Stimulated activated CD8-positive, alpha-beta memory T cell treated with anti-CD3 and anti-CD28 coated beads, Interleukin-4, amount 100 ng/mL, for 48 hours (primary cell): ENCODE results near the gene MB.

Source experiments
- DNase-seq: peaks from one replicate; pipeline ENCODE4 v3.0.0-alpha.2; 2020

The MB gene

GRCh38 chr22:35593071-35593890 is 23.8 kb downstream of the MB start:
- DNase-seq: no peak

- DNase-seq: no peak
Measured at GRCh38 chr22:35592418-35592967, 24.6 kb downstream of the MB start.

GRCh38 chr22:35591714-35592417 is 25.3 kb downstream of the MB start:
- DNase-seq: no peak

- no peak for DNase-seq
Measured at GRCh38 chr22:35590634-35591295, 26.4 kb downstream of the MB start.

- DNase-seq: no peak
Measured at GRCh38 chr22:35589756-35590093, 27.4 kb downstream of the MB start.

GRCh38 chr22:35589071-35589755 is 27.9 kb downstream of the MB start:
- no peak for DNase-seq

GRCh38 chr22:35587896-35588295 is 29.2 kb downstream of the MB start:
- DNase-seq: no peak

GRCh38 chr22:35587447-35587870 is 29.7 kb downstream of the MB start:
- DNase-seq: no peak

- no peak for DNase-seq
Measured at GRCh38 chr22:35586771-35587170, 30.4 kb downstream of the MB start.

- DNase-seq: peak; percentile 63
Measured at GRCh38 chr22:35582861-35583670, 34.1 kb downstream of the MB start.

GRCh38 chr22:35582218-35582860 is 34.8 kb downstream of the MB start:
- DNase-seq: no peak

GRCh38 chr22:35581023-35581413 is 36.1 kb downstream of the MB start:
- no peak for DNase-seq

- DNase-seq: no peak
Measured at GRCh38 chr22:35580351-35581022, 36.6 kb downstream of the MB start.

GRCh38 chr22:35578836-35579575 is 38.1 kb downstream of the MB start:
- no peak for DNase-seq

GRCh38 chr22:35577799-35578659 is 39.1 kb downstream of the MB start:
- no peak for DNase-seq

- DNase-seq: no peak
Measured at GRCh38 chr22:35576671-35577070, 40.5 kb downstream of the MB start.

- no peak for DNase-seq
Measured at GRCh38 chr22:35575116-35575748, 41.9 kb downstream of the MB start.

GRCh38 chr22:35572556-35572955 is 44.6 kb downstream of the MB start:
- DNase-seq: no peak
